Motor neuron (in vitro differentiated cells): ENCODE measurements around the gene MOB2. TPM values are rescaled to one million over a fixed set of nuclear protein-coding genes. Genes with fewer than 3 reads are reported as not detected.
"Not testable (repeated sequence)": the region's sequence is repeated elsewhere in the genome, so short reads cannot be mapped to it uniquely, and the experiment has no call there.

ENCODE experiments used
- ATAC-seq, 8 experiments: fragments of 200-7000 bp; cut with Tn5 transposase; replicated peaks in 6 of 8; 2 replicates each; pipeline ENCODE4 v1.8.0; 2021; ENCODE audit warnings: mild to moderate bottlenecking in 8 of 8, moderate library complexity in 8 of 8
- H3K27ac ChIP-seq, 2 donors: fragments of 250-450 bp; sonication (Bioruptor Pico); 2 replicates each; pipeline ENCODE4 v1.9.0; 2021; ENCODE audit warnings: antibody characterized with exemption in 2 of 2, mild to moderate bottlenecking in 2 of 2, moderate library complexity in 1 of 2
- H3K4me1 ChIP-seq, 2 donors: fragments of 250-450 bp; sonication (Bioruptor Pico); replicated peaks in 1 of 2; 2 replicates each; pipeline ENCODE4 v1.6.1; 2021; ENCODE audit warnings: antibody characterized with exemption in 2 of 2, mild to moderate bottlenecking in 2 of 2, moderate library complexity in 1 of 2
- H3K4me3 ChIP-seq, 5 donors: fragments of 250-450 bp; sonication (Bioruptor Pico); 2 replicates each; pipeline ENCODE4 v1.9.0; 2021; ENCODE audit warnings: antibody characterized with exemption in 5 of 5, mild to moderate bottlenecking in 5 of 5, moderate library complexity in 4 of 5
- WGBS, 10 experiments: fragments of 450-650 bp; shearing (Covaris generic); methylation state at CpG; one replicate each; pipeline ENCODE4 v1.0.0; 2022; 5-methylcytosine and 5-hydroxymethylcytosine counted together
- in situ Hi-C, 9 experiments: fragments of 400-800 bp; cut with MboI; loops; one replicate each; pipeline ENCODE4 v1.15.0; 2021; ENCODE audit warnings: low sequenced_read_pairs in 9 of 9, low pct_unique_long_range_greater_than_20kb in 2 of 9; ENCODE audit not compliant: unreplicated experiment in 9 of 9
- total RNA-seq, 8 experiments: library from RNA; unstranded; fragments of 300-600 nt; gene quantifications; 2 replicates each; pipeline versions ENCODE4 v1.2.3 to v1.2.4, GENCODE V29; 2022

MOB2 gene
- total RNA-seq, 8 experiments from 2014 or later: 15.5 to 43.3 (median 26.8) TPM

- H3K4me3 ChIP-seq: no peak overlapping the region
- peaks cover 13 to 20% of the 10 kb centered on the region in 2 donors for H3K4me1 ChIP-seq
- no peak overlapping the region for H3K27ac ChIP-seq
- peak; percentile 92 to 97 (median 96) for ATAC-seq
- in situ Hi-C loops: loop anchor here in 5 of 9 experiments (25.0 kb wide), 3 partner anchors 203 to 303 kb away; partner anchors contain the start of genes MUC5B (in 4 of the 5) and TOLLIP (in 1 of the 5)
- 0 to 65% (median 12%) methylated on average over 2 to 21 of the region's 36 CpGs; no CpG with 5 or more reads in 4 of the 10 experiments for WGBS, 10 experiments
Observed at GRCh38 chr11:1515082-1516060, 28.8 kb upstream of the MOB2 start.

GRCh38 chr11:1514336-1515061, 27.9 kb upstream of the MOB2 start:
- H3K4me3 ChIP-seq: no peak overlapping the region
- peak in 1 of 8 experiments; percentile 2 for ATAC-seq
- WGBS, 10 experiments: 69 to 100% (median 89%) methylated on average over 3 to 11 of the region's 31 CpGs; no CpG with 5 or more reads in 4 of the 10 experiments
- H3K27ac ChIP-seq: no peak overlapping the region
- in situ Hi-C loops: loop anchor here in 5 of 9 experiments (25.0 kb wide), 3 partner anchors 202 to 302 kb away; partner anchors contain the start of genes MUC5B (in 4 of the 5) and TOLLIP (in 1 of the 5)
- H3K4me1 ChIP-seq: peaks cover 13 to 20% of the 10 kb centered on the region in 2 donors

- H3K27ac ChIP-seq: no peak overlapping the region
- WGBS, 10 experiments: 40 to 100% (median 91%) methylated on average over 1 to 16 of the region's 23 CpGs; no CpG with 5 or more reads in 1 of the 10 experiments
- peaks cover 13 to 20% of the 10 kb centered on the region in 2 donors for H3K4me1 ChIP-seq
- no peak overlapping the region for H3K4me3 ChIP-seq
- in situ Hi-C loops: loop anchor here in 5 of 9 experiments (25.0 kb wide), 3 partner anchors 201 to 301 kb away; partner anchors contain the start of genes MUC5B (in 4 of the 5) and TOLLIP (in 1 of the 5)
- no peak for ATAC-seq
Observed at GRCh38 chr11:1513326-1514296, 27.0 kb upstream of the MOB2 start.

GRCh38 chr11:1512531-1513258, 26.1 kb upstream of the MOB2 start:
- ATAC-seq: peak in 4 of 8 experiments; percentile 21 to 52 (median 40)
- in situ Hi-C loops: loop anchor here in 5 of 9 experiments (25.0 kb wide), 3 partner anchors 200 to 300 kb away; partner anchors contain the start of genes MUC5B (in 4 of the 5) and TOLLIP (in 1 of the 5)
- H3K4me1 ChIP-seq: peaks cover 15 to 21% of the 10 kb centered on the region in 2 donors
- WGBS, 10 experiments: 75 to 100% (median 86%) methylated on average over 2 to 4 of the region's 9 CpGs; no CpG with 5 or more reads in 5 of the 10 experiments
- not testable (repeated sequence) for H3K4me3 ChIP-seq, H3K27ac ChIP-seq

- H3K4me1 ChIP-seq: peaks cover 22 to 28% of the 10 kb centered on the region in 2 donors
- WGBS, 10 experiments: 60 to 100% (median 79%) methylated on average over 1 to 5 of the region's 12 CpGs; no CpG with 5 or more reads in 5 of the 10 experiments
- in situ Hi-C loops: loop anchor here in 5 of 9 experiments (25.0 kb wide), 3 partner anchors 200 to 300 kb away; partner anchors contain the start of genes MUC5B (in 4 of the 5) and TOLLIP (in 1 of the 5)
- no peak overlapping the region for H3K27ac ChIP-seq
- H3K4me3 ChIP-seq: no peak overlapping the region
- no peak for ATAC-seq
Observed at GRCh38 chr11:1511937-1512496, 25.4 kb upstream of the MOB2 start.

- H3K4me1 ChIP-seq: peaks cover 24 to 32% of the 10 kb centered on the region in 2 donors
- H3K4me3 ChIP-seq: no peak overlapping the region
- WGBS, 10 experiments: 67 to 90% (median 80%) methylated on average over 2 to 7 of the region's 11 CpGs; no CpG with 5 or more reads in 3 of the 10 experiments
- H3K27ac ChIP-seq: no peak overlapping the region
- in situ Hi-C loops: loop anchor here in 5 of 9 experiments (25.0 kb wide), 3 partner anchors 199 to 299 kb away; partner anchors contain the start of genes MUC5B (in 4 of the 5) and TOLLIP (in 1 of the 5)
- ATAC-seq: no peak
Observed at GRCh38 chr11:1510928-1511327, 24.3 kb upstream of the MOB2 start.

GRCh38 chr11:1510351-1510750, 23.8 kb upstream of the MOB2 start:
- not testable (repeated sequence) for H3K4me3 ChIP-seq, H3K27ac ChIP-seq, ATAC-seq
- in situ Hi-C loops: loop anchor here in 5 of 9 experiments (25.0 kb wide), 3 partner anchors 198 to 298 kb away; partner anchors contain the start of genes MUC5B (in 4 of the 5) and TOLLIP (in 1 of the 5)
- peaks cover 24 to 31% of the 10 kb centered on the region in 2 donors for H3K4me1 ChIP-seq
- 50 to 100% (median 69%) methylated on average over 1 of the region's 18 CpGs; no CpG with 5 or more reads in 4 of the 10 experiments for WGBS, 10 experiments

- in situ Hi-C loops: loop anchor here in 5 of 9 experiments (25.0 kb wide), 3 partner anchors 197 to 297 kb away; partner anchors contain the start of genes MUC5B (in 4 of the 5) and TOLLIP (in 1 of the 5)
- no peak for ATAC-seq
- Histone ChIP-seq H3K4me1 (peaks cover 22 to 28% of the 10 kb centered on the region in 2 donors), H3K4me3 (no peak overlapping the region), H3K27ac (no peak overlapping the region)
- whole genome bisulfite sequencing, 10 experiments: 17 to 100% (median 77%) methylated on average over 1 to 3 of the region's 20 CpGs; no CpG with 5 or more reads in 3 of the 10 experiments
Observed at GRCh38 chr11:1509626-1510255, 23.2 kb upstream of the MOB2 start.

- in situ Hi-C loops: loop anchor here in 5 of 9 experiments (25.0 kb wide), 3 partner anchors 197 to 297 kb away; partner anchors contain the start of genes MUC5B (in 4 of the 5) and TOLLIP (in 1 of the 5)
- Histone ChIP-seq H3K4me3 (no peak overlapping the region), H3K4me1 (peaks cover 28 to 29% of the 10 kb centered on the region in 2 donors), H3K27ac (no peak overlapping the region)
- WGBS, 10 experiments: 100% methylated on average over 1 of the region's 10 CpGs; no CpG with 5 or more reads in 9 of the 10 experiments
- no peak for ATAC-seq
Observed at GRCh38 chr11:1508986-1509385, 22.4 kb upstream of the MOB2 start.

GRCh38 chr11:1508491-1508891, 21.9 kb upstream of the MOB2 start:
- peaks cover 28 to 29% of the 10 kb centered on the region in 2 donors for H3K4me1 ChIP-seq
- in situ Hi-C loops: loop anchor here in 5 of 9 experiments (25.0 kb wide), 3 partner anchors 196 to 296 kb away; partner anchors contain the start of genes MUC5B (in 4 of the 5) and TOLLIP (in 1 of the 5)
- no peak overlapping the region for H3K4me3 ChIP-seq
- no peak for ATAC-seq
- no peak overlapping the region for H3K27ac ChIP-seq
- 50 to 93% (median 82%) methylated on average over 1 to 3 of the region's 15 CpGs; no CpG with 5 or more reads in 6 of the 10 experiments for WGBS, 10 experiments
